Fibroblast of skin of left biceps (primary cell): ENCODE data around the gene HHAT.

Experiments
- DNase-seq, 2 experiments: peaks; one replicate each; pipeline ENCODE4 v3.0.0-alpha.2; 2013; ENCODE audit warnings: low read depth in 2 of 2

Gene HHAT

DNA sequence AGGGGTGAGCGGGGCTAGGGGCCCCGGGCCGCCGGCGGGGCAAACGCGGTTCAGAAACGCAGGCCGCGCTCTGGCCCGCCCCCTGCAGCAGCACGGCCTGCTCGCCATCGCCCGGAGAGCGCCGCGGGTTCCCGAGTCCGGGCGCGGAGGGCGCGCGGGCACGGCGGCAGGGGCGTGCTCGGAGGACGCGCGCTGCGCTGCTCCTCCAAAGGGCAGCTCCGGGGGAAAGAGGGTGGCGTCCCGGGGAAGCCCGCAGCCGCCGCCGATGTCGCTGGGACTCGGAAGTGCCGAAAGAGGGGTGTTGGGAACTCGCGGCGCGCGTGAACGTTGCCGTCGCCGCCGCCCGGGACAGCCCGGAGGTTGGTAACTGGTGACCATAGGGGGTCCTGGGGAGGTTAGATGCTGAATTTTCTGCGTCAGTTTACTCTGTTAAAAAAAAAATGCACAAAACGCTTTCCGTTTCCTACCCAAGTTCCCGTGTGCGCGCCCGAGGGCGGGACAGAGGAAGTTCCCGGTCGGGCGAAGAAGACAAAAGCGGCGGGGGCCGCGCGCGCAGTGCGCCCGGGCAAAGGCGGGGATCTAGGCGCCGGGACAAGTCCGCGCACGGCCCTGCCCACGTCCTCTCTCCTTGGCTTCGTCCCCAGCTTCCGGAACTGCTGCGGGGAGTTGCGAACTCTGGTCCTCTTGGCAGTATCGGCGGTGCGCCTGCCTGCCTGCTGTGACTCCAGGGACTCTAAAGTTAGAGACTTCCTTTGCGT is at the start of gene HHAT:
TSS of gene HHAT (plus strand) at position 157 of the 758 bp plus-strand sequence. CDS start 20,074 bp downstream, outside the sequence.
- DNase-seq = peak; percentile 25 to 39

DNA sequence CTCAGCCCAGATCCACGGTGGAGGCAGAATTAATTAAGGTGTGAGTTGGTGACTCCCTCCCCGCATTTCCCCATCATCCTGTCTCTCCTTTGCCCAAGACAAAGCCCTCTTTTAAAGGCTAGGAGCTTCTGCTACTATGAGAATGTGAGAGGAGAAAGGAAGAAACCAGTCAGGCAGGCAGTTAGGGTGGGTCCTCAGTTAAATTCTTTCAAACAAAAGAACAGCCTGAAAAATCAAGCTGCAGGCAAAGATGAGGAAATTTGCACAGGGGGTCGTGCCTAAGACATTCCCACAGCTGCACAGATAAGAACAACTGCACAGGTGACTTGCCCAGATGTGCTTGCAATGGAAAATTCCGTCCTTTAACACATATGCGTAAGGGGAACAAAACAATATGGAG is 48.5 kb upstream of the HHAT start:
- no peak for DNase-seq

DNA sequence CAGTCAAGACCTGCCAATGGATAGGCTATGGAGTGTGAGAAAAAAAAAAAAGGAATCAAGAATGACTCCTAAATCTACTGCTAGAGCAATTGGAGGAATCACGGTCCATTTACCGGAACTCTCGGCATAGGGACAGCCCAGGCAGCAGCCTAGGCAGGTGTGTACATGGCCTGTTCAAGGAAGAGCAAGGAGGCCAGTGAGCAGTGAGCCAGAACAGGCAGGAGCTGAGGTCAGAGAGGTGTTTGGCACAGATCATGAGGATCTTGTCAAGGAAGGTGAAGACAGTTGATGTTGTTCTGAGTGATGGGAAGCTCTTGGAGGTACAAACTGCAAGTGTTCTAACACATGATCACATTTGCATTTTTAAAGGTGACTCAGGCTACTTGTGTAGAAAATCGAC is 40.6 kb upstream of the HHAT start:
- DNase-seq = no peak

DNA sequence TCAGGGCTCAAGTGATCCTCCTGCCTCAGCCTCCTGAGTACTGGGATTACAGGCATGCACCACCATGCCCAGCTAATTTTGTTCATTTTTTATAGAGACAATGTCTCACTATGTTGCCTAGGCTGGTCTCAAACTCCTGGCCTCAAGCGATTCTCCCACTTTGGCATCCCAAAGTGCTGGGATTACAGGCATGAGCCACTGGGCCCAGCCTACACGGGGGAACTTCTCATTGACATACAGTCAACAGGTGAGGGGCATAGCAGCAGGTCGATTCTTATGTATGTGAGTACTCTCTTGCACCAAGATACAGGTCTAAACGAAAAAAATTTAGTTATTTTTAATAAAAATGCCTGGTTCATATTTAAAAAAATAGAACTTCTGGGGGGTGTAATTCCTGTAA is 39.5 kb upstream of the HHAT start:
- no peak for DNase-seq

DNA sequence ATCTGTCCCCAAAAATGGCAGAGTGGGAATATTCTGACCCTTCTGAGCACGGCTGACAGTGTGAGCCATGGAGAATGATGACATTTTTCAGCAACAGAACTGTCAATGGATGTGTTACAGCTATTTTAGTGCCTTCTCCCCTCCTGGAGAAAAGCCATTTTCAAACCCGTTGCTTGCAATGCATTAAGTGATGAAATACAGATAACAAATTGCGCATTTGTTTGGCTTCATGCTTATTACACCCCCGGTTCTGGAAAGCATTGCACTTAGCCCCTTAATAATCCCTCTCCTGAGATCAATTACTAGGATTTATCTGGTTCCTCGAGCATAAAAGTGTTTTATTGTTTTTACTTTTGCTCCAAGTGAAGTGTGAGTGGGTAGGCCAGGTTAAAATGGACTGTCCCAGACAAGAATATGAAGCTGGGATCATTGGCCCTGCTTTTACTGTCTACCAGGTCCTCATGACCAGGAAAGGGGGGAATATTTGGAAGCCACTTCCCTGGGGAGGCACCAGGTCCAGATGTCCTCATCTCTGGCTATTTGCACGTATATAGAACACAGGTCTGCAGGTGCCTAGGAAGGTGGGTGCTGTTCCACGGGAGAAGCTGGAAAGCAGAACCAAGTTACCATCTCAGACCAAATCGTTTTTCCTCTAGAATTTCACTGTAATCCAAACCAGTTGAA is 37.5 kb upstream of the HHAT start:
- DNase-seq = no peak

DNA sequence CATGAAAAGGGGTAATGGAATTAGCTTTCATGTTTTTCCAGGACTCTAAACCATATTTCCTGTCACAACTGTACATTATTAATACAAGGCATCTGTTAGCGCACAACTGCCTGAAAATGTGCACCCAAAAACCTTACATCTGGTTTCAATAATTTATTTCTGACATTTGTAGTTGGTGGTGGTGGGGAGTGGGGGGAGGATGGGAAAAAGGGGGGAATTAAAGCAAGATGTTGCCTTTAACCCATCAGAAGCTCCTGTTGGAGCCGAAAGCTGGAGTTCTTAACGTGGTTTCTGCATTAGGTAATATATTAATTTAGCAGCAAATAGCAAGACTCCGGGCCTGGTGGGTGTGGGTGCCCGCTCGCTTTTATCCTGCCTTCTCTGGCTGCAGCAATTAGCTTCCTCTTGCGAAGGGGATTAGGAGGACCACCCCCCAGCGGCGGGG is 36.9 kb upstream of the HHAT start:
- peak; percentile 94 for DNase-seq

DNA sequence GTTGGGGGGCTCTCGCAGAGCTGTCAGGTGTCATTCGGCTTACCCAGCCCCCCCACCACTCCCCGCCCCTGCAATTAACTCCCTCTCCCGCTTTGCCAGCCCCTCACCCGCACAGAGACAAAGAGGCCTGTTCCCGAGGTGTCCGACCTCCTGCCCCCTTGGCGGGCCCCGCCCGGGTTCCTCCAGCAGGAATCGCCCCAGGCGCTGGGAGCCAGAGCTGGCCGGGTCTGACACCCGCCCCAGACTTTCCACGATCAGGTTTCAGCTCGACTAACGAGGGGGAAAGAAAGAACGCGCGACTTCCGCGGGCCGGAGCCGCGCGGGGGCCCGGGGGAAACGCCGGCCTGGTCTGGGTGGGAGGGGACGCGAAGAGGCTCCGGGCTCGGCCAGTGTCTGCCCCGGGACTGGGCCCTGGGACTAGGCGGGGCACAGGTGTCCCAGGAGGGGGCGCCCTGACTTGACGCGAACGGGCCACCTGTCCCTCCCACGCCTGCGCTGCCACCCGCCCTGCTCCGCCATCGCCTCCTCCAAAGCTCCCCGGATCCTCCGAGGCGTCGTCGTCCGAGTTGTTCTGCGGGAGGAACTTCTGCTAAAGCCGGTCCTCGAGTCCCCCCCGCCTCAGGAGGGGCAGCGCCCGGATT is 36.4 kb upstream of the HHAT start:
- no peak for DNase-seq

DNA sequence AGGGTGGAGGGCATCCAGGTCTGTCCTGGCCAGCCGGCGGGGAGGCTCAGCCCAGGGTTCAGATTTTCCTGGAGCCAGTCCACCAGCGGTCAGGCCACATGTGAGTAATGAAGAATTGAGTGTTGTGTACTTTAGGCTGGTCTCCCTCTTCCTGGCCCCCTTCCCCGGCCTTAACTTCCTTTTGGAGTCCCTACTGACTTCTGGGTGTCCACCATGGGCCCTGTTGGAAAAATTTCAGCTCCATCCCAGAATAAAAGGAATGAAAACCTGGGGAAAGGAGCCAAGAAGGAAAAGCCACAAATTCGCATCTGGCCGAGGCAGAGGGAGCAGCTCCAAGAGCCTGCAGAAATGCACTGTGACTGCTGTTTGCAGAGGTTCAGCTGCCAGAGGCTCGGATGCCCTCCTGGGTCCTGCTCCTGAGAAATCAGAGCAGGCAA is 35.5 kb upstream of the HHAT start:
- DNase-seq = peak; percentile 84 to 86

DNA sequence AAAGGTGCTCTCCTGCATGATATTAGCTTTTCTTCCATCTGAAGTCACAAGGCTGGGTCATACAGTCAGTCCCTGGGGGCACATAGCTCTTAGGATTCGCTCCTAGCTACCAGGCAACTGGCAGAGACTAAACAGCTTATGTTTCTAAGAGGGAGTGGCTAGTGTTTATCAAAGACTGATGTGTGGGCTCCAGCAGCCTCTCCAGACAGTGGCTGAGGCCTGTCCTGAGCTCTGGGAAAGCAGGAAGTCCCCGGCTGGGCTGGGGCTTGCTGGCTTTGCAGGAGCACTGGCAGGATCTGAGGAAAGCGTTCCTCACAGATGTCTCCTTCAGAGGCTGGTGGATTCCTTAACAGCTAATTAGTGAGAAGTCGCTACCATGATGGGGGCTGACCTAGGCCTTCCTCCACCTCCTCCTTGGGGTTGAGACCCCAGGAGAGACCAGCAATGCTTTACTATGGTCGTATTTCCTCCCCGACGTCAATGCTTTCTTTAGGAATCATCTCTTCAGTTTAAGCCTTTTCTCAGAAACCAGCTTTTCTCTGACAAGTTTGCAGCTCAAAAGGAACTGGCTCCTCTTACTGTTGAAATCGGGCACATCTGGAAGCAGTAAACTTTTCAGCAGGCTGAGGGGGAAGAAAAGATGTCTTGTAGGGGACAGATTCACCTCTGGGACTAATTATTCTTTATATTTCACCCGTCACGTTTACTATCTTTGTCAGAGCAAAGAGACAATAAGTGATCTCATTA is 33.5 kb upstream of the HHAT start:
- peak in 1 of 2 experiments; percentile 44 for DNase-seq

DNA sequence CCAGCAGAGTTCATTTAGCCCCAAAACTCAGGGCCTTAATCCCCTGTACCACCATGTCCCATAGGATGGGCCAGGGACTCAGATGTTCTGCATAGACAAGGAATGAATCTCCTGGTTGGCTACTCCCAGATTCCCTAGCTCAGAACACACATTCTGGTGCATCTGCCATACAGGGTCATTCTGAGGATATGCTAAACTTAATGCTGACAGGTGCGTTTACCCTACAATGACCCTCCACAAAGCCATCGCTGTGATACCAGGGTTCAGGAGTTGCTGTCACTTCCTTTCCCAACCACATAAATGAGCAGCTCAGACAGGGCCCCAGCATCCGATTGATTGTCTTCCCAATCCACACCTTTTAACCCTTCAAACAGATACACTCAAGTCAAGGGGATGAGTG is 32.0 kb upstream of the HHAT start:
- no peak for DNase-seq

DNA sequence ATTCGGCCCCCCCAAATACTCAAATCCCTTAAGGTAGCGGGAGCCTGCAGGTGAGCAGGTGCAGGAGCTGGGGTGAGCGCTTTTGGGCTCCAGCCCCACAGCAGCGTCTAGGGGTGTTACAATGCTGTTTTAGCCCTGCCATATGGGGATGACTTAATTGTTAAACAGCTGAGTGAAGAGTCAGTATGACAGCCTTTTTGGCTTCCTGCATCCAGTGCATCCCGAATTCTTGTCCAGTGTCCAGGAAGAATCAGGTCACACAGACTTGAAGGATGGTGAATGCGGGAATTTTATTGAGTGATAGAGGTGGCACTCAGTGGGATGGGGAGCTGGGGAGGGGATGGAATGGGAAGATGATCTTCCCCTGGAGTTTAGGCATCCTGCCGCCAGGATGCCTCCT is 30.4 kb upstream of the HHAT start:
- DNase-seq = no peak

DNA sequence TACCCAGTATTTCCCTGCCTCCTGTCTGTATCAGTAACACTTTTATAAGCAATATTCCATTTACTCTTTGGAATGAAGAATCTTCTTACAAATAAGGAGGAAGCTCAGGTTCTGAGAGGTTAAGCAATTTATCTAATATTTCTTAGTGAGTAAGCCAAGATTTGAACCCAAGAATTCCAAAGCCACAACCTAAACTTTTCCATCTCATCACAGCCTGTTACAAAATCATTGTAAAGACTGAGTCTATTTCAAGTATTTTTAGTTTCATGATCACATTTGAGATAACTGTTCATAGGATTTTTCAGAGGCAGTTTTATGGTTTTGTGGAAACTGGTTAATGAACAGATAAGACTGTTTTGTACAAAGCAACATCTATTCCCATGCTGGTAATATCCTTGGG is 29.8 kb upstream of the HHAT start:
- no peak for DNase-seq

DNA sequence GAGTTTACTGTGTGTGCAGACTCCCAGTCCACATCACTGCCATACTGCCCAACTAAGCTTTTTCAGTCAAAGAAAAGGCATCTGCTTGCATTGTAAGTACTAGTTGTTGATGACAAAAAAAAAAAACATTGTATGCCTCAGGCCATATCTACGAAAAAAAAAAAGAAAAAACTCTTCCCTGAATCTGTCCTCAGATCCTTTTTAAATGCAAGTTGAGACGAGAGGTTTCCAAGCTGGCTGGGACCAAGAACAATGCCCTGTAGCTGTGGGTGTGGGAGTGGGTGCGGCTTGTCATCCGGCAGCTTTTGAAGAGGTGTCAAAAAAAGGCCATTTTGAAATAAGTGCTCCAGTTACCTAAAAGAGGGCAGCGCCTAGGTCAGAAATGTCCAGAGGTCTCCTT is 29.2 kb upstream of the HHAT start:
- no peak for DNase-seq

DNA sequence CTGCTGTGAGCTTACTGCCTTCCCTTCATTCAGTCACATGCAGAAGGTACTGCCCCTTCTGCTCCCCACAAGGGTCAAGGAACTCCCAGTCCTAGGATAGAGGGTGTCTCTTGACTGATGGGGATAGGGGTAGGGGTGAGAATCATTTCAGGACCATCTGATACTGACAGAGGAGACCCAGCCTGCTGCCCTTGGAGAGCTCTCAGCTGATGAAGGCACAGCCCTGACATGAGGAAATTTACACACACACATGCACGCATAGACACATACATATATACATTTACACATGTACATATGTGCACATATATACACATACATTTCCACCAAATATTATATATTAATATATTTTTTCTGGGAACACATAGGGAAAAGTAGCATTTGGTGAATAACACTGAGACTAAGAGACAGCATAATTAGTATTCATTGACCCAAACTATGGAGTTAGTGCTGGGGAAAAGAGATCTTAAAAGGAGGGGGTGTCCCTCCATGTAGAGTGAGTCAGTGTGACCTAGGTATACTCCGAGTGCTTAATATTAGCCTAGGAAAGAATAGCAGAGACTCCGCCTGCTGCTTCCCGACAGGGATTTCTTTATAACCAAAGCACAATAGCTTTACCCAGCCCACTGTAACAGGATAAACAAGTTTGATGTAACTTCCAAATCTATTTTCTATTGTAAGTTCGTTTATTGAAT is 27.6 kb upstream of the HHAT start:
- DNase-seq = no peak

DNA sequence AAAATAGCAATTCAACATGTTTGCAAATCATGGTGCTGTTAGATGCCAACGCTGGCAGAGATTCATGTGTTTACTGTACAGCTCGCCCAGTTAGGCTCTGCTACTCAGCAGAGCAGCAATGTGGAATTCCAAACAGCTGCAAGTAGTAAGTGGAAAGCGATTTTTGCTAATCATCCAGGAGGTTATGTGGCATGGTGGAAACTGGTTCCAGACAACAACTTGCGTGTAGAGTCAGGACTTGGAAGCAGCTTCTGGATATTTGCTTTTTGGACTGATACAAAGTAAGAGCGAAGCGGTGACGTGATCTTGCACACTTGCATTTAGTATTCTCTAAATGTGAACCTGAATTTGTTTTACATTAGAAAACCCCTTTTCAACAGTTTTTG is 27.1 kb upstream of the HHAT start:
- DNase-seq = no peak

DNA sequence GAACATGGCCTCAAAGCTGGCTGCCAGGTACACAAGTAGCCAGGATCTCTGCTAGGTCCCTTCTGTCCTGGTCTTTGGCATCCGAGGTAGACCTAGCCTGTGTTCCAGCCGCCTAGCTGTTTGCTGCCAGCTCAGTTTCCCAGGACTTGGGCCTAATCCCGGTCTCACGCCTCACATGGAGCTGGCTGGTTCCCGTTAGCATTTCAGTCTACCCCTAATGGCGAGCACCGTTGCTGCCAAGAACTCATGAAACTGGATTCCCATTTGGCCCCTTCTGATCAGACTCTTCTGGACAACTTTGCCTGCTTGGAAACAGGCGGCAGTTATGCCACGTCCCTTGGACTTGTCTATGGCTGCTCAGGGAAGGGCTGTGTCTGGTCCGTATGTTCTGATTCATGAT is 26.2 kb upstream of the HHAT start:
- no peak for DNase-seq

DNA sequence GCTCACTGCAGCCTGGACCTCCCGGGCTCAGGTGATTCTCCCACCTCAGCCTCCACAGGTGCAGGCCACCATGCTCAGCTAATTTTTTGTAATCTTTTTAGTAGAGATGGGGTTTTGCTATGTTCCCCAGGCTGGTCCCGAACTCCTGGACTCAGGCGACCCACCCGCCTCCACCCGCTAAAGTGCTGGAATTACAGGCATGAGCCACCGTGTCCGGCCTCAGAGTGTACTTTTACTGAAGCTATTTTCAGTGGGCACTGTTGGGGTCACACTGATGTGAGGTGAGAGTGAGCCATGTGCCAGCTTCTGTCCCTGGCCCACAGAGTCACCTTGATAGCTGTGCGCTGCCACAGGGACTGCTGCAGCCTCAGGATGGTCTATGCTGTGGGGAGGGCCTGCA is 25.3 kb upstream of the HHAT start:
- DNase-seq = no peak

DNA sequence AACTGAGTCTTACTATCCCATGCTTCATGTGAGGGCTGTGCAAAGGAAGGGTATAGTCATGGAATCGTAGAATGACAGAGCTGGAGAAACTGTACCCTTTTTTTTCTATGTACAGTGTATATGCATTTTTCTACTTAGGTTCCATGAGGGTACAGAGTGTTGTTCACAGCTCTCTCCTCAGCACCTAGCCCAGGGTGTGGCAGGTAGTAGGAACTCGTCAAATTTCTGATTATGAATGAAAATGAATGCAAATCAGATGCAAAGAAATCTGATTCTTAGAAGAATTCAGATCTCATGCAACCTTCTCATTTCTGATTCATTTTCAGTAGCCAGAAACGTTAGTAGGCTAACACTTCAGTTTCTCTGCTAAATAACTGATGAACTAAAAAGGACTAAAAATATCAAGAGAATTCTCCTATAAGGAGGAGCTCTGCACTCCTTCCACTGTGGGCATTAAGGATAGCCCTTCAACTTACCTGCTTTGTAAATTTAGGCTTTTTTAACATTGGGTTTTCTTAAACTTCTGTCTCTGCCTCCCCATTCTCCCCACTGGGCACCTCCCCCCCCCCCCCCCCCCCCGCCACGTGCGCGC is 18.0 kb upstream of the HHAT start:
- no peak for DNase-seq

DNA sequence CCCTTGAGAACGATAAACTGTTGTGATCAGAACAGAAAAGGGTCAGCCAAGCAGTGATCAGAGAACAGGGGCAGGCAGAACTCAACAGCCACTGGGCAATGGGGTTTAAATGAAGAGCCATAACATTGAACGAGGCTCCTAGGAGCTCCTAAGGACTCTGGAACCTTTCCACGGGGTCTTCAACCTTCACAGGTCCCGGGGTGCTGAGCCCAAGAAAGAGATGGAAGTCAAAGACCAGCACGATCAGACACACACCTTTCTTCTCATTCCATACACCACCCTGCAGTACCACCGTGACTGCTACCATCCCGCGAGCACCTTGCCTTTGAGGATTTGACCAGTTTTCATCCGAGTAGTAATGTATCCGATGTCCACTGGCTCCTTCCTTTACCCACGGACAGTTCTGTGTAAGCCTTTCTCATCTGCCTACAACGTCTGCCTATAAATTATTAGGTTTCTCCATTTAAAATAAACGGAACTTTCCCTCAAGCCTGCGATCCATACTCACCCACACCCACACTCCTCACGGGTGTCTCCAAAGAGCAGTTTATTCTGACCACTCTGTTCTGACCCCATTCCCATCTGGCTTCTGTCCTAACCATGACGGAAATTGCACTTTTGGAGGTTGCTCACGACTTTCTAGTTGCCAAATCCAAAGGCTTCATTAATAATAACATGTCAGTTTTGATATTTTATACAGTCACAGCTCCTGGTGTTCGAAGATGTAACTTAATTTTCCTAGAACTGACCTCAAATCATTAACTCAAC is 16.8 kb upstream of the HHAT start:
- DNase-seq = no peak

DNA sequence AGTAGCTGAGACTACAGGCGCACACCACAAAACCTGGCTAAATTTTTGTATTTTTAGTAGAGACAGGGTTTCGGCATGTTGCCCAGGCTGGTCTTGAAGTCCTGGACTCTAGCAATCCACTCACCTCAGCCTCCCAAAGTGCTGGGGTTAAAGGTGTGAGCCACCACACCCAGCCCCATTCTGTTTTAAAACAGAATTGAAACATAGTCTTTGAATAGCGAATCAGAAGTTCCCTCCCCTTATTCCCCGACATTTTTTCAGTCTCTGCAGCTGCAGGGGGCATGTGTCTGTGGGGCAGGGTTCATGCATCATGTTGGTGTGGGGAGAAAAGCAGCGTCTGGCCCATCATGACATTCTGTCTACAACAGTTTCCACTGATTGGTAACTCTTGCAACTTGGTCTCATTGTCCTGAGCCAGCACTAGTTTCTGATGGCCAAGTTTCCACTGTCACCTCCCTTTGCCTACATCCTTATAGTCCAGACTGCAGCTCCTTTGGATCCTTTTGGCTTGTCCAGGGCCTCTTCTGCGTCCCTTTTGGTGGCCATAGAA is 15.6 kb upstream of the HHAT start:
- no peak for DNase-seq
